Ovary (tissue), 3 donors: Measurements from ENCODE around the gene THRB.

Experiments
- EP300 ChIP-seq: sonication (generic); formaldehyde crosslinking; IDR thresholded peaks from one replicate; pipeline ENCODE4 v1.6.1; 2017; ENCODE audit warnings: antibody characterized with exemption
- TF ChIP-seq, protein P1 (sequence below), 3 donors: fragments of 450-650 bp in 2 of 3; fragments of 200-600 bp in 1 of 3; IDR thresholded peaks; one replicate each; pipeline versions ENCODE4 v1.5.1 to v1.8.0; 2016 to 2022; ENCODE audit warnings: antibody characterized with exemption in 3 of 3, mild to moderate bottlenecking in 1 of 3
- donor health status: DM: no; HTN: no; CAD: no.

DNA sequence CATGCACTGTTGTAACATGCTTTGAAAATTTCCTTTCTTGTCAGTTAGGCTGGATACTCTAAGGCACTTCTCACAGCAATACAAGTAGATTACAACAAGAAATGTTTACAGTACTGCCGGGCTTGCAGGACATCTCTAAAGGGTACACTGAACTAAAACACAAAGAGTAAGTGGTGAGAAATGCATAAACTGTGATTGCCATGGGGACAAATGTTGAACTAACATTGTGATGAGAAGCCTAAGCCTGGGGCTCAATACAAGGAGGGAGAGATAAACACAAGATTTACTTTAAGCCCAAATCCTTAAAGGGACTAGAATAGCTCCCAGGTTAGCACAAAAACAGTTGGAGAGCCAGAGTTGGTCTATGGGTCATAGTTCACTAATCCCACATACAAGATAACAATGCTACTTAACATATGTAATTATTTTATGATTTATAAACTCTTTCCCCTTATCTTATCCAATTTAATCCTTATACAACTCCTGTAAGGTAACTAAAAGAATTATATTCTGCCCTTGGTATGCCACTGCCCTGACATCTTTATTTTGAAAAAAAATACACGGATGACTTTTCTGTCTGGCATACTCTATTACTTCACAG, 126.9 kb downstream of the THRB start:
- TF ChIP-seq, protein P1, sequence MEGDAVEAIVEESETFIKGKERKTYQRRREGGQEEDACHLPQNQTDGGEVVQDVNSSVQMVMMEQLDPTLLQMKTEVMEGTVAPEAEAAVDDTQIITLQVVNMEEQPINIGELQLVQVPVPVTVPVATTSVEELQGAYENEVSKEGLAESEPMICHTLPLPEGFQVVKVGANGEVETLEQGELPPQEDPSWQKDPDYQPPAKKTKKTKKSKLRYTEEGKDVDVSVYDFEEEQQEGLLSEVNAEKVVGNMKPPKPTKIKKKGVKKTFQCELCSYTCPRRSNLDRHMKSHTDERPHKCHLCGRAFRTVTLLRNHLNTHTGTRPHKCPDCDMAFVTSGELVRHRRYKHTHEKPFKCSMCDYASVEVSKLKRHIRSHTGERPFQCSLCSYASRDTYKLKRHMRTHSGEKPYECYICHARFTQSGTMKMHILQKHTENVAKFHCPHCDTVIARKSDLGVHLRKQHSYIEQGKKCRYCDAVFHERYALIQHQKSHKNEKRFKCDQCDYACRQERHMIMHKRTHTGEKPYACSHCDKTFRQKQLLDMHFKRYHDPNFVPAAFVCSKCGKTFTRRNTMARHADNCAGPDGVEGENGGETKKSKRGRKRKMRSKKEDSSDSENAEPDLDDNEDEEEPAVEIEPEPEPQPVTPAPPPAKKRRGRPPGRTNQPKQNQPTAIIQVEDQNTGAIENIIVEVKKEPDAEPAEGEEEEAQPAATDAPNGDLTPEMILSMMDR (IDR thresholded peaks at IDR 0.05) = no peak
- TF ChIP-seq EP300 = no peak
